ENCODE measurements around the gene TMEM114.

TMEM114 gene

DNA sequence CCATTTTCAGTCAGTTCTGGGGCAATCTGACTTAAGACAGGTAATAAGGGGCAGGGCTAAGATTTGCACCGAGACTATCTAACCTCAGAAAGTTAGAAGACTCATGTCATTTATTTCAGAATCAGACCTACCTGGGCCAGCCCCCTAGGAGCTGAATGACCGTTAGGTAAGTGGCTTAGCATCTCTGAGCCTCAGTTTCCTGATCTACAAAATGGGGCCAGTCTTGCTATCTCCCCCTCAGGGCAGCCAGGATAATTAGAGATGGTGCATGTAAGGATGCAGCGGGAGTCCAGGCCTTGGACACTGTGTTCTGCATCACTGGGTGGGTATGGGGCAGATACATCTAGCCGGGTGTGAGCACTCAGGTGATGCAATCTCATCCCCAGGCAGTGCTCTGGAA is 20.8 kb upstream of the TMEM114 start:
- no peak for DNase-seq

DNA sequence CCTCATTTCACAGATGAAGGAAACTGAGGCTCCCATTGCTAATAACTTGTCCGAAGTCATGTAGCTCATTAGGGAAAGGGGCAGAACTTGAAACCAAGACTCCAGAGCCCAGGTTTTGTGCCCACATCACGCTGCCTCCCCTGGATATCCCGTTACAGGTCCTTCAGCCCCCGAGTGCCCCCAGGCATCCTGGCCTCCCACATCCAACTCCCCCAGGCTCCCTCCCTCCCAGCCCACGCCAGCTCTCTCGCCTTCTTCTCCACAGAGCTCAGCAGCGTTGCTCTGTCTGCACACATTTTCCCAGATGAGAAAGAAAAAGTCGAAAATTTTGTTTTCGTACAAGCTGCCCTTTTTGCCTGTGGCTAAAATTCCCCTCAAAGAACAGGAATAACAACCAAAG is 16.9 kb upstream of the TMEM114 start:
- DNase-seq = no peak

DNA sequence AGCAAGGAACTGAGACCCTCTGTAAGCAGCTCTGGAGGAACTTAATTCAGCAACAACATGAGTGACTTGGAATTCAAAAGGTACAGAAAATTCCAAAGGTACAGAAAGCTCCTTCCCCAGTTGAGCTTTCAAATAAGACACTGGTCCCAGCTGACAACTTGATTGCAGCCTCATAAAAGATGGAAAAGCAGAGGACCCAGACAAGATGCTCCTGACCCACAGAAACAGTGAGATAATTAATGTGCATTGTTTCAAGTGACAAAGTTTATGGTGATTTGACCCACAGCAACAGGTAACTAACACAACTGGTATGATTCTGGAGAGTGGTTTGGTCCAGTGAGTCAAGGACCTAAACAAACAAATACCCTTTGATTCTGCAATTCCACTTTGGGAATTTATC is 15.2 kb upstream of the TMEM114 start:
- no peak for DNase-seq

DNA sequence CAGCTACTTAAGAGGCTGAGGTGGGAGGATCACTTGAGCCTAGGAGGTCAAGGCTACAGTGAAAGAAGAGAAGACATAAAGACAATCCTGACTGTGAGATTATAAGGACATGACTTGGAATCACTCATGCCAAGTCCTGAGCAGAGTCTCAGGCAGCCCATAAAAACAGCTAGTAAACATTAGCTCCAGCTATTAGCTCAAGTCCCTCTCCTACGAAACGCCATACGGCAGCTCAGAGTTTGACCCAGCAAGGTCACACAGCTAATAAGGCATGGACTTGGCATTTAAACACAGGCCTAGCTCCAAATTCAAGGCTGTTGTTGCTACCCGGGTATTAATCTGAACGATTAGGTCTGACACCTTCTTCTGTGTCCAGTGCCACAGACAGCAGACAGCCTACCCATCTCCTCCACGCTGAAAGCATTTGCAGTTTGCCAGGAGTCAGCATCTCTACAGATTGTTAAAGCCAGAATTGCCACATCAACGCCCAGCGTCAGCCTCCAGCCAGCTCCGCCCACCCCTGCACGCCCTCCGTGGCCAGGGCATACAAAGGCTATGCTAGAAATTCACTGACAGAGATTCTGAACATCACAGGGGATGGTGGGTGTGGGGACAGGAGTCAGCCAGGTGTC is 9.9 kb upstream of the TMEM114 start:
- DNase-seq = no peak

DNA sequence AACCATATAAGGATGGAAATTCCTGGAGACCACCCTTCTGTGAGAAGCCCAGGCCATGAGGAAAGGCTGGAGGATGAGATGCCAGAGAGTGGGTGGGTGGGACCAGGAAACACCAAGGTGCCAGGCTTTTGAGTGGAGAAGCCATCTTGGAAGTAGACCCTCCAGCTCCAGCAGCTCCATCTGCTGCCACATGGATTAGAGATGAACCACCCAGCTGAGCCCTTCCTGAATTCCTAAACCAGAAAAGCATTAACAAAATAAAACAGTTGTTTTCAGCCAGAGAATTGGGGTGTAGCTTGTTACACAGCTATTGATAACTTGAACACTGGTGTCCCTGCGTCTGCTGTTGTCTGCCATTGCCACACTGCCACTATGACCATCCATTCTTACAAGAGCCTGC is 6.3 kb upstream of the TMEM114 start:
- DNase-seq = no peak

DNA sequence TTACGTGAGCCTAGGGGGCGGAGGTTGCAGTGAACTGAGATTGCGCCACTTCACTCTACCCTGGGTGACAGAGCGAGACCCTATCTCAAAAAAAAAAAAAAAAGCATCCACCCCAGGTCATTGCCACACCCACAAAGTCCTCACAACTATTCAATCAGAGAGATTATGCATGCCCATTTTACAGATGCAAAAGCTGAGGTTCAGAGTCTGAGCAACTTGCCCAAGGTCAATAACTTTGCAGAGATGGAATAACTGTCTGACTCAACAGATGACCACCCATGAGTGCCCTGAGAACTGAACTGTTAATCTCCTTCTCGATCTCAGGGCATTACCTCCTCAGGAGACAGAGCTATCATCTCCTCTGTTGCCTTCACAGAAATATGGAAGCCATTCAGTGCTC is 5.5 kb upstream of the TMEM114 start:
- DNase-seq = no peak

DNA sequence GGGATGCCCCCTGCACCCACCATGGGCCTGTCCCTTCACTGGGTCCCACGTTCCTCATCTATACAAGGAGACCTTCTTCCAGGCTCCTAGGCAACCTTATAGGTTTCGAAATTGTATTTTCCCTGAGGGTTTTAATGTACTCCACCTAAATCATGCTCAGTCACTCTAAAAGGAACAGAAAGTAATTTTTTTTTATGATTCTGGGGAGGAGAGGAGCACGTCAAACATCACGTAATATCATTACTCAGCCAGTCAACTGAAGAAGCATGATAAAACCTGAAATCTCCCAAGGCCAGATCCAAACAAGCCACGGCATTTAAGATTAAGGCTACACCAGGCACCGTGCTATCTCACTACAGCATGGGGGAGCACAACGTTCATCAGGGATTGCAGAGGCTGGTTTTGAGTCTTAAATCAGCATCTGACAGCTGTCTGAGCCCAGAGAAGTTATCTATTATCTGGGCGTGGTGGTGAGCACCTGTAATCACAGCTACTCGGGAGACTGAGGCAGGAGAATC is 3.9 kb upstream of the TMEM114 start:
- no peak for DNase-seq

DNA sequence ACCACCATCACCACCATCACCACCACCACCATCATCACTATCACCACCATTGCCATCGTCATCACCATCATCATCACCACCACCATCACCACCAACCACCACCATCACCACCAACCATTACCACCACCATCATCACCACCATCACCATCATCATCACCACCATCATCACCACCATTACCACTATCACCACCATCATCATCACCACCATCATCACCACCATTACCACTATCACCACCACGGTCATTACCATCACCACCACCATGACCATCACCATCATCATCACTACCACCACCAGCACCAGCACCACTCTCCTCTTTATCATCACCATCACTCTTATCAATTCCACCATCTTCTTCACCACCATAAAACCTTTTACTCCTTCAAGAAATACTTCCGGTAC is 1.1 kb upstream of the TMEM114 start:
- DNase-seq = no peak

DNA sequence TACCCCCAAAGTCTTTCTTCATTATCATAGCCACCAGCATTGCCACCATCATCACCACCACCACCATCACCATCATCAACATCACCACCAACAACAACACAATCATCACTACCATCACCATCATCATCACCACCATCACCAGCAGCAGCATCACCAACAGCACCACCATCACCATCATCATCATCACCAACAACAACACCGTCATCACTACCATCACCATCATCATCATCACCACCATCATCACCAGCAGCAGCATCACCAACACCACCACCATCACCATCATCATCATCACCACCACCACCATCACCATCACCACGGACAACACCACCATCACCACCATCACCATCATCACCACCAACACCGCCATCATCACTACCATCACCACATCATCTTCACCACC is 500 bp upstream of the TMEM114 start:
- DNase-seq = no peak

DNA sequence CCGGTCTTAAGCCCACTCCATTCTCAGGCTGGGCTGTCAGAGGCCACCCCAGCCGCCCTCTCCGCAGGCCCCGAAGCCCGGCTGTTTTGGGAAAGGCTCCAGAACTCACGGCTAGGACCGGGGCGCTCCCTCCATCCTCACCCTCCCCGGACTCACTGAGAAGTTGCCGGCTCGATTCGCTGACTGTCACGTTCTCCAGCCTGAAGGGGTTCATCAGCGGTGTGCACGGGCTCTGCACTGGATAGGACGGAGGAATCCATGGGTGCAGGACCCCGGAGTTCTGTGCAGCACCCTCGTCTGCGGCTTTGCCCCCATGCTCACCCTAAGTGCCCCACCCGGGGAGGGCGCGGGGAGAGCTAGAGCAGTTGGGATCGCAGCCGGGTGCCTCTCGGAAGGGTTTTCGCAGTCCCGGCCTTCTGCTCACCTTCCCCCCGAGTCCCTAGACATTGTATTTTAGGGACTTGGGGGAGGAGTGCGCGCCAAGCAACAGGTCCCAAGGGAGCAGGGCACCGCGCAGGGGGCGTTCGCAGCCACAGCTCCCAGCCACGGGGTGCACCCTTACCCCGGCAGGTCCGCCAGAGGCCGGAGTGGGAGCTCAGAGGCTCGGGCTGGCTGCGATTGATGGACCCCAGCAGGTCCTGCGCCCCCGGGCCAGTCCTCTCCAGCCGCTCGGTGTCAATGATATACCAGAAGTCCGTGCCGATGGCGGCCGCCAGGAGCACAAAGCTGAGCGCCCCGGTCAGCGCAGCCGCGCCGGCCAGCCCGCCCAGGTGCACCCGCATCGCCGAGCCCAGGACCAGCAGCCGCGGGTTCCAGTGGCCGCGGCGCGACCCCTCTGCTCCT is 1.0 kb downstream of the TMEM114 start:
- no peak for DNase-seq

DNA sequence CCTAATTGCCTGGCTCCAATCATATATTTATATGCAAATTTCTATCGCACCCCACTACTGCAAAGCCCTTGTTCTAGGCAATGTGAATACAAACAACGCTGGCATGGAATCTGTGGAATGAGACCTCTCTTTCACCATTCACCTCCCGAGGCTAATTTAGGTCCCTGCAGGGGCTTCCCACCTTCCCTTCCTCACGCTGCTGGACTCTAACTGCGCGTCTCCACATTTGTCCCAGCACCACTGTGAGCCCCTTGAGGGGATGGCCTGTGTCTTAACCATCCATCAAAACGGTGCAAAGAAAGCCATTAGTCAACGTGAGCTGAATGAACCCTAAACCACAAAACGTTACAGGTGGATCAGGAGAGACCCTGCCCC is 1.6 kb downstream of the TMEM114 start:
- no peak for DNase-seq

DNA sequence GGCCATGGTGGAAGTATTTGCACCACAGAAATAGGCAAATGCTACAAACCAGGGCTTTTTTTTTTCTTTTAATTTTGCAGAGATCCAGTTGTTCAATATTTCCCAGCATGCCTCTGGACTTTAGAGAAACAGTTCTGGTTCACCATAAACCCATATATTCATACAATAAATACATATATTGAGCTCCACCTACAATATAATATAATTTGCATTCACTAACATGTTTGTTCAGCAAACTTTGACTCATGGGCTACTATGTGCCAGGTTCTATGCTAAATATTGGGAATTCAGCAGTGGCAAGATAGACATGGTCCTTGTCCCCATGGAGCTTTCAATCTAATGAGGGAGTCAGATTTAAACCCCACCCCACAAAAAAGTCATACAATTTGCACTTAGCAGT is 3.2 kb downstream of the TMEM114 start:
- no peak for DNase-seq

DNA sequence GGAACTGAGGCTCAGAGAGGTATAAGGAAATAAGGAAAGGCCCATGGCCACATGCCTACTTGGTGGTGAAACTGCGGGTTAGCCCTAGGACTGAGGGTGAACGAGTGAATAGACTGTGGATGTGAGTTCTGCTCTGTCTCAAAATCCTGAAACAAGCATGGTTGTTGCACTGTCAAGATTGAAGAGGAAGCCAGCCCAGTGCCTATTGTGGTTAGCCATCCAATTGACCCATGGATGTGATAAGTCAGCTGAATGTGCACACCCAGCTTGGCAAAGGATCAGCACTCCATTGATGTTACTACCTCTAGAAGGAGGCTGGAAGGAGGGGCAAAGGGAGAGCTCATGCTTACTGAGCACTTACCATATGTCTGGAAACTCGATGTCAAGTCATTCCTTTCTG is 4.5 kb downstream of the TMEM114 start:
- DNase-seq = no peak

DNA sequence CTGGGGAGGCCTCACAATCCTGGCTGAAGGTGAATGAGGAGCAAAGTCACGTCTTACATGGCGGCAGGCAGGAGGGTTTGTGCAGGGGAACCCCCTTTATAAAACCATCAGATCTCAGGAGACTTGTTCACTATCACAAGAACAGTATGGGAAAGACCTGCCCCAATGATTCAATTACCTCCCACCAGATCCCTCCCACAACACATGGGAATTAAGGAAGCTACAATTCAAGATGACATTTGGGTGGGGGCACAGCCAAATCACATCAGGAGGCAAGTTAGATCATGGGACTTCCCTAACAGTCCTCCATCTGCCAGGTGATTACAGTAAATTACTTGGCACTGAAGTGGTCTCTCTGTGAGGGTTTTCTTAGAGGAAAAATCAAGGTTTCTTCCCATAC is 5.3 kb downstream of the TMEM114 start:
- DNase-seq = no peak

DNA sequence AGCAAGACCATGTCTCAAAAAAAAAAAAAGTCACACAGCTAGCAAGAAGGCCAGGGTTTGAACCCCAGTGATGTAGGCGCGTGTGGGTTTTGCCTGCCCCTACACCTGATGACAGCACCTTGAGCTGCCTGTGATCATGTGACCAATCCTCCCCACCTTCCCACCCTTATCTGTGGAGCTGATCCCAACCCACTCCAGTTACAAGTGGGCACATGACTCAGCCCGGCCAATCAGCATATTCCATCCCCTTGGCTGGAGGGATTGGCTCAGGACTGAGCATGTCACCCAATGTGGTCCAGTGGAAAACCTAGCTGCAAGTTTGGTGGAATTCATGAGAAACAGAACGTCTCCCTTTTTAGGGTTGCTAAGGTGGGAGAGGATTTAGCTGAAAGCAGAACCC is 6.6 kb downstream of the TMEM114 start:
- DNase-seq = no peak

DNA sequence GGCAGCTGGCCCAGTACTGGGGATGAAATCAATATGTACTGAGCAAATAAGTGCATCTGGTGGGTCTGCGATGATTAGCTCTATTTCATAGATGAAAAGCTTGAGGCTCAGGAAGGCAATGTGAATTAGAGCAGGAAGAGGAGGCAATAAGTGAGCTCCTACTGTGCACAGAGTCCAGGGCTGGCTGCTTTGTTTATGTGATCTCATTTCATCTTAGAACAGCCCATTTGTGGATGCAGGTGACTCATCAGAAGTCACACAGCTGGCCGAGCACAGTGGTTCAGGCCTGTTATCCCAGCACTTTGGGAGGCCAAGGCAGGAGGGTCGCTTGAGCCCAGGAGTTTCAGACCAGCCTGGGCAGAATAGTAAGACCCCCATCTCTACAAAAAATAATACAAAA is 7.1 kb downstream of the TMEM114 start:
- no peak for DNase-seq

DNA sequence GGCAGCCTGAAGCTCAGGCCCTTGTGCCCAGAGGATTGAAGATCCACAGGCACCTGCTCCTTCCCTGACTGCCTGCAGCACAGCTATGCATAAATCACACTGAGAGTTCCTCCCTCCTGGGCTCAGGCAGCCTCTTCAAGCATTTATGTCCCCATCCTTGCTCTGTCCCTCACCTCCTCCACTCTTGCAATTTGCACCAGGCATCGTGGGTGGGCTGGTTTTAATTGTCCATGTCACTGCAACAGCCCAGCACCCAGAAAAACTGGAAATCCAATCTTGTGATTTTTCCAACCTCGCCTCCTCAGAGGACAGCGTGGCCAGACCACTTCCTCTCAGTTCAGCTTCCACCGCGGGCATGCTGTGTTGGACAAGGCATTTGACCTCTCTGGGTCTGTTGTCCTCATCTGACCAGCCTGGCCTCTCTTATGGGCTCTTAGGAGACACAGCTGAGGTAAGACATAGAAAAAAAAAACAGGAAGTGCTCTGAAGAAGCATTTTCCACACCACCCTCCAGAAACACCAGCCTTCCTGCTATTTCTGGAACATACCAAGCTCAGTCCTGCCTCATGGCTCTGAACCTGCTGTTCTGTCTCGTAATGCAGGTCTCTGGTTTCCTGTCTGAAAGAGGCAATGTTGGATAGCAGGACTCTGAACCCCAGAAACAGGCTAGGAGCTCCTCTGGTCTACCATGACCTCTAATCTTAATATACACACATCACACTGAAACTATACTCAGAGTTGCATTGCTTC is 8.3 kb downstream of the TMEM114 start:
- DNase-seq = no peak

DNA sequence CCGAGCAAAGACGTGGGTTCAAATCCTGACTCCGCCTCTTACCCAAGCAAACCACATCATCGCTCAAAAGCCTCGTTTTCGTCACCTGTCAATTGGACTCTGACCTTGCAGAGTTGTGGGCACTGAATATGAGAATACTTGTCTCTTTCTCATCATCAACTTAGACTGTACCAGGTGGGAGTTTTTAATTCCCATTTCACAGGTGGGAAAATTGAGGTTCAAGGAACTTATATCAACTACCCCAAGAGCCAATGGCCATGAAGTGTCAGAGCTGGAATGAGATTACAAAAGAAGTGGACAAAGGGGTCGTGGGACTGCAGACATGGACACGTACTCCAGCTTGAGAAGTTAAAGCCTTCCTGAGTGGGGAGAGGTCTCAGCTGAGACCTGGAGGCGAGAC is 10.8 kb downstream of the TMEM114 start:
- no peak for DNase-seq

DNA sequence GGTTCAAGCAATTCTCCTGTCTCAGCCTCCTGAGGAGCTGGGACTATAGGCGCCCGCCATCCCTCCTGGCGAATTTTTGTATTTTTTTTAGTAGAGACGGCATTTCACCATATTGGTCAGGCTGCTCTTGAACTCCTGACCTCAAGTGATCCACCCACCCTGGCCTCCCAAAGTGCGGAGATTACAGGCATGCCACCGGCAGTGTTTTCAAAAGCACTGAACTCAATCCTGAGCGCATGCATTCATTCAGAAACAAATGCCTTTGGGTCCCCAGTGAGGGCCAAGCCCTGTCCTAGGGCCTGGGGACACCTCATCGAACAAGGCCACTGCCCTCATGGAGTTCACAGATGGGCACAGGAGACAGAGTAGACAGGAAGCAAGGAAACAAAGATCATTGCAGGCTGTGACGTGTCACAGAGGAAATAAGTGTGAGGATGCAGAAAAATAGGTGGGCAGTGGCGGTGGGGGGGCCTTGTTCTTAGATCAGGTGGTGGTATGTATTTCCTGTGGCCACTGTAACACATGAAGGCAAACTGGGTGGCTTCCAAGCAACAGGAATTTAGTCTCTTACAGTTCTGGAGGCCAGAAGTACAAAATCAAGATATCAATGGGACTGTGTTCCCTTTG is 12.5 kb downstream of the TMEM114 start:
- DNase-seq = no peak

DNA sequence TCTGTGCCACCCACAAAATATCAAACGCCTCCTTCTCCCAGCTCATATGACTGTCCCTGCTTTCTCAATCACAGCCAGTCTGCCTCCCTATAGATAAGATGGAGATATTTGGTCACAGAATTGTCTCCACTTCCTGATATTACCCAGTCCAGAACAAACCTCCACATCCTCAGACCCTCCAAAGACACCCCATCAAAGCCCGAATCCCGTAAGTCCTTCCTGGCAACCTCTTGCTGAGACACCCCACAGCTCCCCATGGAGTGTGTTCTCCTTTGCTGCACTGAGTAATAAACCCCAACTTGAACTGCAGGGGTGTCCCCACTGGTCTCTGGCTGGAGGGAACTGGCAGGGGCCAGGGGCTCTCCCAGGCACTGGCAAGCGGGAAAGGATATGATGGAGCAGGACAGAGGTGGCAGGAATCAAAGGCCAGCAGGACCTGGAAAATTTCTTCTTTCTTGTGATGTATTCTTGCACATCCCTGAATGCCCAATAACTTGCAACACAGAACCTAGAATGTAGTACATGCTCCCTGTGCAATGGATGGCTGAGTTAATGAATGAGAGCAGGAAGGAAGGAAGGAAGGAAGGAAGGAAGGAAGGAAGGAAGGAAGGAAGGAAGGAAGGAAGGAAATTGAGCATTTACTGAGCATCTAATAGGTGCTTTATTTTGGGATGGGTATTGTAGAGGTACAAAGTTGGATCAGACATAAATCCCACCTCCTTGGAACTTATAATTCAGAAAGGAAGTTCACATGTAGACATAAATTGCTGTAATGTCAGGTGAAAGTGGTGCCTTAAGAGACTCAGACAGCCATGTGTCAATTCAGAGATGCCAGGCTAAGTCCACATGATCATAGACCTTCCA is 13.9 kb downstream of the TMEM114 start:
- DNase-seq = no peak

DNA sequence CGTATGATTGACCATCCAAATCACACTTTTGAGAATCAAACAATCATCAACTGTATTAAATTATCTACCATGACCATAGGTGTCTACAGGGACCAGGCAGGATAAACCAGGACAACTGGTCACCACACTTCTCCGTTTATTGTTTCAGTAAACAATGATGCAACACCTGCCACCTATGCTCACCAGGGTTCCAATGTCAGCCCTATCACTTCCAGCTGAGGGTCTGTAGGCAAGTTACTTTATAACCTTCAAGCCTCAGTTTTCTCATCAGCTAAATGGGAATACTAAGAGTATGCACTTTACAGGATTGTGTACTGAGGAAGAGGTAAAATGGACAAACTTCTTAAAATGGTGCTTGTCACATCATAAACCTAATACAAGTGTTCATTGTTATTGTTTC is 14.9 kb downstream of the TMEM114 start:
- no peak for DNase-seq

DNA sequence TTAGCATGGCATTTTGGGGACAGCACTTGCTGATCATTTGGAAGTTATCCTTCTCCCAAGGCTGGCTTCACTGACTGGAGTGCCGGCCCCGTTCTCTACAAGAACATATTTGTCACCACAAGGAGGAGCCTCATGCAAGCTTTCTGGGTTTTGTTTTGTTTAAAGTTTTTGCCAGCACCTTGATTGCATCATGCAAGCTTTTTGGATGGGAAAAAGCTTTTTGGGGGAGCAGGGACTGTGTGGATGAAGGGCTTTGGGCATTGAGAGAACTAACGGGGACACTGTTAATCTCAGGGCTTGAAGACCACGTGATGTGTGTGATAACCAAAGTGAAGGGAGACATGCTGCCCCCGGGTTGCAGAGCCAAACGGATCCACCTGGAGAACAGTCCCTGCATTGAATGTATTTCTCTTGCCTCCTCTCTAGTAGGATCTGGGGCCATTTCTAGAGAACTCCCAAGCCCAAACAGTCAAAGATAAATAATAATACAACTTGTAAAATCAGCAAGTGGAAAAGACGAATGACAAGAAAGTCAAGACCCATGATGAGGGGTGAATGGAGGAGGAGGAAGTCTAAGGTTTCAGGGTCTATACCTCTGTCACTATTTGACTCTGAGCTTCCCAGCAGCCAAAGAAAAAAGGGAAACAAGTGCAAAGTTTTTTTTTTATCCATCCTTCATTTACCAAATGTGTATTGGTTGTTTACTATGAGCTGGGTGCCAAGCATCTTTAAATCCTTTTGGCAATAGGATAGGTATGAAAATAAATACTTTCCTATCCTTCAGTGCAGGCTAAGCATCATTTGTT is 17.2 kb downstream of the TMEM114 start:
- no peak for DNase-seq

Data from NCI-H187 treated with DMSO at 0.1 percent for 48 hours (cell line).